ENCODE results near the gene CORO7. TPM values are rescaled to one million over a fixed set of nuclear protein-coding genes. Genes with fewer than 3 reads are reported as not detected.

CORO7 gene
- polyA plus RNA-seq, 2 of the 4 experiments (the other 2 are of a cell fraction): 6.0 to 11.9 TPM

DNA sequence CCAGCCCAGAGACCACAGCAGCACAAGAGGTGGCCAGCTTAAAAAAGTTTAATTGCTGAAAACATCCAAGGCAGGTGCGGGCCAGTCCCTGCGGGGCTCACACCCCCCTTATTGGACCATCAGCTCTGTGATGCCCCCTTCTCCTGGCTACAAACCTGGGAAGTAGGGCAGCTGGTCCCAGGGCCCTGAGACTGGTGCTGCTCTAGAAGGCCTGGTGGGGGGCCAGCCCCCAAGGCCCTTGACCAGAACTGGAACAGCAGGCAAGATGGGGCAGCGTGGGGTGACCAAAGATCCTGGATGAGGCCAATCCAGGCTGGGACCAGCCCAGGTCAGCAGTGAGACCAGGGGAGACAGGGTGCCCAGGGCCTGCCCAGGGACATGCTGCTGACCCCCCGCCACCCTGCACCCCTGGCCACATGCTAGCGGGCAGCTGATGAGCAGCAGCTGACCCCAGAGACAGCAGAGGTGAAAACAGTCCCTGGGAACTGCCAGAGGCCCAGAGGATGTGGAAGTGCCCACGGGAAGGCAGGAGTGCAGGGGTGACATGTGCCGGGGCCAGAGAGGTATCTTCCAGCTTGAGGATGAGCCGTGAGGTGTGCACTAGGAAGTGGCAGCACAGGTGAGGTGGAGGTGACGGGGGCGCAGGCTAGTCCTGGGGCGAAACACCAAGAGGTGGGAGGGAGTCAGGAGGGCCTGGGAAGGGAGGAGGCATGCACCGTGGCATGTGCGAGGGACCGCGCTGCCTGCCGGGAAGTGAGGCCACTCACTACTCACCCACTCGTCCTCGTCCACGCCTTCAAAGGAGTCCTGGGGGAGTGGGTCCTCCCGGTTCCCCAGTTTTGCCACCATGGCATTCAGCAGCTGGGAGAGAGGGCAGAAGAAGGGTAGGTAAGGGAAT is 61.6 kb downstream of the CORO7 start:
- CTCF ChIA-PET: interaction anchor here (0.5 to 12.6 kb wide), 8 partner anchors 8 to 49 kb away, joined by 3 to 231 read pairs (median 4); no protein-coding TSS in a partner anchor
- ATAC-seq: no peak
- Histone ChIP-seq H3K4me2 (no peak overlapping the region), H3K4me1 (peaks cover 12% of the 10 kb centered on the region), H3K9me3 (no peaks in the 10 kb centered on the region), H3K4me3 (no peak overlapping the region), H3K27ac (no peak overlapping the region)
- TF ChIP-seq, protein P1, sequence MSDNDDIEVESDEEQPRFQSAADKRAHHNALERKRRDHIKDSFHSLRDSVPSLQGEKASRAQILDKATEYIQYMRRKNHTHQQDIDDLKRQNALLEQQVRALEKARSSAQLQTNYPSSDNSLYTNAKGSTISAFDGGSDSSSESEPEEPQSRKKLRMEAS (IDR thresholded peaks at IDR 0.05): no peak
- TF ChIP-seq FOSB (CRISPR knock-in tag; IDR thresholded peaks at IDR 0.05) (no peak), CBX8 (IDR thresholded peaks at IDR 0.05) (no peak), ZSCAN20 (CRISPR knock-in tag; IDR thresholded peaks at IDR 0.05) (no peak), CBX2 (IDR thresholded peaks at IDR 0.05; ENCODE audit: borderline replicate concordance, low read depth) (no peak), MAZ (IDR thresholded peaks at IDR 0.05; ENCODE audit: borderline replicate concordance, low read depth, low read length) (no peak), ATOH8 (CRISPR knock-in tag; IDR thresholded peaks at IDR 0.05; ENCODE audit: low read depth) (no peak), POLR2AphosphoS2 (conservative IDR thresholded peaks at IDR 0.05; ENCODE audit: low read length) (no peak)
- TF ChIP-seq, protein P2, sequence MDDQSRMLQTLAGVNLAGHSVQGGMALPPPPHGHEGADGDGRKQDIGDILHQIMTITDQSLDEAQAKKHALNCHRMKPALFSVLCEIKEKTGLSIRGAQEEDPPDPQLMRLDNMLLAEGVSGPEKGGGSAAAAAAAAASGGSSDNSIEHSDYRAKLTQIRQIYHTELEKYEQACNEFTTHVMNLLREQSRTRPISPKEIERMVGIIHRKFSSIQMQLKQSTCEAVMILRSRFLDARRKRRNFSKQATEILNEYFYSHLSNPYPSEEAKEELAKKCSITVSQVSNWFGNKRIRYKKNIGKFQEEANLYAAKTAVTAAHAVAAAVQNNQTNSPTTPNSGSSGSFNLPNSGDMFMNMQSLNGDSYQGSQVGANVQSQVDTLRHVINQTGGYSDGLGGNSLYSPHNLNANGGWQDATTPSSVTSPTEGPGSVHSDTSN (IDR thresholded peaks at IDR 0.05): no peak
- TF ChIP-seq, protein P3, sequence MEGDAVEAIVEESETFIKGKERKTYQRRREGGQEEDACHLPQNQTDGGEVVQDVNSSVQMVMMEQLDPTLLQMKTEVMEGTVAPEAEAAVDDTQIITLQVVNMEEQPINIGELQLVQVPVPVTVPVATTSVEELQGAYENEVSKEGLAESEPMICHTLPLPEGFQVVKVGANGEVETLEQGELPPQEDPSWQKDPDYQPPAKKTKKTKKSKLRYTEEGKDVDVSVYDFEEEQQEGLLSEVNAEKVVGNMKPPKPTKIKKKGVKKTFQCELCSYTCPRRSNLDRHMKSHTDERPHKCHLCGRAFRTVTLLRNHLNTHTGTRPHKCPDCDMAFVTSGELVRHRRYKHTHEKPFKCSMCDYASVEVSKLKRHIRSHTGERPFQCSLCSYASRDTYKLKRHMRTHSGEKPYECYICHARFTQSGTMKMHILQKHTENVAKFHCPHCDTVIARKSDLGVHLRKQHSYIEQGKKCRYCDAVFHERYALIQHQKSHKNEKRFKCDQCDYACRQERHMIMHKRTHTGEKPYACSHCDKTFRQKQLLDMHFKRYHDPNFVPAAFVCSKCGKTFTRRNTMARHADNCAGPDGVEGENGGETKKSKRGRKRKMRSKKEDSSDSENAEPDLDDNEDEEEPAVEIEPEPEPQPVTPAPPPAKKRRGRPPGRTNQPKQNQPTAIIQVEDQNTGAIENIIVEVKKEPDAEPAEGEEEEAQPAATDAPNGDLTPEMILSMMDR (IDR thresholded peaks at IDR 0.05): no peak
- POLR2A ChIA-PET: no interaction called here
- 89% methylated on average over 19 of the region's 20 CpGs for WGBS (ENCODE audit: missing lambda C conversion rate)
- DNase-seq (ENCODE audit: low read depth in 1 of 2, low spot score in 1 of 2): no peak
- FAIRE-seq: no peak

GRCh38 chr16:4353675-4354074 is 62.7 kb downstream of the CORO7 start:
- POLR2A ChIA-PET: no interaction called here
- DNase-seq (ENCODE audit: low read depth in 1 of 2, low spot score in 1 of 2): no peak
- CTCF ChIA-PET: interaction anchor here (0.6 to 12.6 kb wide), 6 partner anchors 15 to 370 kb away, joined by 3 to 231 read pairs (median 4); no protein-coding TSS in a partner anchor

More at GRCh38 chr16:4353675-4354074, 62.7 kb downstream of the CORO7 start:
- H3K27ac ChIP-seq: no peak overlapping the region
- no peak overlapping the region for H3K4me3 ChIP-seq
- peaks cover 15% of the 10 kb centered on the region for H3K4me1 ChIP-seq
- H3K9me3 ChIP-seq: no peaks in the 10 kb centered on the region
- 92% methylated on average over 4 of the region's 4 CpGs for WGBS (ENCODE audit: missing lambda C conversion rate)
- no peak overlapping the region for H3K4me2 ChIP-seq
- TF ChIP-seq, protein P2 (IDR thresholded peaks at IDR 0.05): no peak
- TF ChIP-seq MYC (IDR thresholded peaks at IDR 0.05; ENCODE audit: borderline replicate concordance, low read length) (no peak), ZC3H11A (IDR thresholded peaks at IDR 0.05) (no peak), HOXB5 (CRISPR knock-in tag; IDR thresholded peaks at IDR 0.05) (no peak), NFE2L2 (conservative IDR thresholded peaks at IDR 0.05; ENCODE audit: low read length) (no peak), NR3C1 (IDR thresholded peaks at IDR 0.05) (no peak), GATA3 (IDR thresholded peaks at IDR 0.05; ENCODE audit: borderline replicate concordance) (no peak), ZNF302 (CRISPR knock-in tag; IDR thresholded peaks at IDR 0.05) (no peak)
- TF ChIP-seq, protein P3 (IDR thresholded peaks at IDR 0.05): no peak
- FAIRE-seq (no peak), ATAC-seq (no peak)

Data from A549 (cell line).